SK-N-SH (cell line): ENCODE results near the gene SIGMAR1. TPM values are rescaled to one million over a fixed set of nuclear protein-coding genes. Genes with fewer than 3 reads are reported as not detected.

ENCODE experiments used
- CTCF ChIA-PET: fragments of 300-600, 350-600 bp; formaldehyde crosslinking; extraction: SDS; loops from one replicate; lab custom pipeline; 2021; lab: Yijun Ruan, JAX
- POLR2A ChIA-PET: fragments of 350-600 bp; sonication (Branson Sonifier 250); formaldehyde crosslinking; extraction: SDS; loops from one replicate; lab custom pipeline; 2020; ENCODE audit warnings: antibody characterized with exemption, inconsistent platforms; lab: Yijun Ruan, JAX
- DNase-seq: peaks from one replicate; pipeline ENCODE4 v3.0.0; 2012
- H2AFZ ChIP-seq: fragments of 200-600 bp; sonication (generic); 2 replicates; pipeline ENCODE4 v1.8.1; 2016; ENCODE audit warnings: antibody characterized with exemption, mild to moderate bottlenecking, low read depth
- H3F3A ChIP-seq: fragments of 200-600 bp; sonication (generic); replicated peaks from 2 replicates; pipeline ENCODE3; 2016; ENCODE audit warnings: antibody characterized with exemption, mild to moderate bottlenecking; ENCODE audit not compliant: insufficient read depth
- H3K27ac ChIP-seq, 2 experiments: fragments of 200-500 bp in 1 of 2; fragments of 200-600 bp in 1 of 2; sonication (Bioruptor generic) in 1 of 2; sonication (generic), shearing (Covaris generic) in 1 of 2; 2 replicates each; pipeline versions ENCODE4 v1.5.1 to v1.6.1; 2014 to 2016; ENCODE audit warnings: low read depth in 2 of 2, inconsistent platforms in 1 of 2, low read length in 1 of 2, mild to moderate bottlenecking in 1 of 2, mixed read lengths in 1 of 2
- H3K27me3 ChIP-seq: fragments of 200-600 bp; sonication (generic), shearing (Covaris generic); 2 replicates; pipeline ENCODE4 v1.6.1; 2016; ENCODE audit warnings: mixed run types; ENCODE audit not compliant: insufficient read depth
- H3K36me3 ChIP-seq, 2 experiments: fragments of 200-500 bp in 1 of 2; fragments of 200-600 bp in 1 of 2; sonication (Bioruptor generic) in 1 of 2; sonication (generic) in 1 of 2; replicated peaks in 1 of 2; 2 replicates each; pipeline versions ENCODE3 to v1.5.1; 2014 to 2016; ENCODE audit warnings: low read length in 1 of 2, mild to moderate bottlenecking in 1 of 2; ENCODE audit not compliant: insufficient read depth in 2 of 2, control insufficient read depth in 1 of 2
- H3K4me1 ChIP-seq, 2 experiments: fragments of 200-500 bp in 1 of 2; fragments of 200-600 bp in 1 of 2; sonication (Bioruptor generic) in 1 of 2; sonication (generic), shearing (Covaris generic) in 1 of 2; 2 replicates each; pipeline versions ENCODE4 v1.5.1 to v1.6.1; 2014 to 2016; ENCODE audit warnings: low read depth in 1 of 2, low read length in 1 of 2, mixed run types in 1 of 2; ENCODE audit not compliant: insufficient read depth in 2 of 2, control insufficient read depth in 1 of 2
- H3K4me2 ChIP-seq: fragments of 200-600 bp; sonication (generic), shearing (Covaris generic); 2 replicates; pipeline ENCODE4 v1.6.1; 2017; ENCODE audit warnings: mixed run types
- H3K4me3 ChIP-seq, 2 experiments: fragments of 200-500 bp in 1 of 2; fragments of 200-600 bp in 1 of 2; sonication (Bioruptor generic) in 1 of 2; sonication (generic), shearing (Covaris generic) in 1 of 2; 2 replicates each; pipeline versions ENCODE4 v1.5.1 to v1.8.1; 2014 to 2016; ENCODE audit warnings: low read depth in 2 of 2, inconsistent platforms in 1 of 2, low read length in 1 of 2, mild to moderate bottlenecking in 1 of 2, mixed read lengths in 1 of 2, moderate library complexity in 1 of 2
- H3K79me2 ChIP-seq: fragments of 200-600 bp; sonication (generic); 2 replicates; pipeline ENCODE4 v1.8.1; 2017; ENCODE audit warnings: mild to moderate bottlenecking; ENCODE audit not compliant: insufficient read depth
- H3K9ac ChIP-seq: fragments of 200-600 bp; sonication (generic); 2 replicates; pipeline ENCODE4 v1.6.1; 2017; ENCODE audit warnings: mixed run types
- H3K9me2 ChIP-seq: fragments of 200-600 bp; sonication (generic); 2 replicates; pipeline ENCODE4 v1.6.1; 2017; ENCODE audit warnings: mixed run types
- H3K9me3 ChIP-seq: fragments of 200-600 bp; sonication (generic); 2 replicates; pipeline ENCODE4 v1.6.1; 2017; ENCODE audit warnings: mixed run types, mild to moderate bottlenecking, moderate library complexity
- H4K20me1 ChIP-seq: fragments of 200-600 bp; sonication (generic); 2 replicates; pipeline ENCODE4 v1.6.1; 2017; ENCODE audit warnings: mild to moderate bottlenecking, mixed run types; ENCODE audit not compliant: insufficient read depth
- CHD2 ChIP-seq: fragments of 150-350 bp; IDR thresholded peaks from 2 replicates; pipeline ENCODE4 v1.6.1; 2018; ENCODE audit warnings: low read length; ENCODE audit not compliant: partially characterized antibody
- FOXM1 ChIP-seq: IDR thresholded peaks from 2 replicates; pipeline ENCODE4 v1.4.0; 2012; ENCODE audit warnings: low read depth, mild to moderate bottlenecking
- GABPA ChIP-seq: IDR thresholded peaks from 2 replicates; pipeline ENCODE4 v1.4.0; 2012; ENCODE audit warnings: low read depth, mild to moderate bottlenecking
- MXI1 ChIP-seq: IDR thresholded peaks from 2 replicates; pipeline ENCODE4 v1.6.1; 2012; ENCODE audit warnings: mild to moderate bottlenecking, low read depth, low read length, improper control_type of control experiment
- NRF1 ChIP-seq: IDR thresholded peaks from 2 replicates; pipeline ENCODE4 v1.6.1; 2012; ENCODE audit warnings: low read depth, mild to moderate bottlenecking, low read length
- RXRA ChIP-seq: IDR thresholded peaks from 2 replicates; pipeline ENCODE4 v1.4.0; 2012; ENCODE audit warnings: low read depth, mild to moderate bottlenecking, borderline replicate concordance
- SIN3A ChIP-seq: IDR thresholded peaks from 2 replicates; pipeline ENCODE4 v1.6.1; 2012; ENCODE audit warnings: low read depth, mild to moderate bottlenecking, low read length, moderate library complexity, borderline replicate concordance
- TAF1 ChIP-seq: IDR thresholded peaks from 2 replicates; pipeline ENCODE4 v1.6.1; 2012; ENCODE audit warnings: low read depth, mild to moderate bottlenecking, low read length, moderate library complexity, borderline replicate concordance
- TCF12 ChIP-seq: IDR thresholded peaks from 2 replicates; pipeline ENCODE4 v1.4.0; 2012
- WGBS: methylation state at CpG from one replicate; pipeline ENCODE4 v1.1.6; 2017; ENCODE audit warnings: low lambda C conversion rate; 5-methylcytosine and 5-hydroxymethylcytosine counted together
- polyA plus RNA-seq, 3 experiments: library from polyadenylated mRNA; depleted of rRNA; stranded (reverse); fragments of >200 nt; gene quantifications; 2 replicates each; pipeline ENCODE4 v1.2.3, GENCODE V29; 2012
- TF ChIP-seq, protein P1 (sequence below): IDR thresholded peaks from 2 replicates; pipeline ENCODE4 v1.6.1; 2012; ENCODE audit warnings: mild to moderate bottlenecking, low read depth, low read length, moderate library complexity
- TF ChIP-seq, protein P2 (sequence below): IDR thresholded peaks from 2 replicates; pipeline ENCODE4 v1.4.0; 2012; ENCODE audit warnings: low read depth
- TF ChIP-seq, protein P3 (sequence below): fragments of 150-350 bp; IDR thresholded peaks from 2 replicates; pipeline ENCODE4 v1.6.1; 2017; ENCODE audit warnings: antibody characterized with exemption, low read length, low read depth, borderline replicate concordance

SIGMAR1 gene
- polyA plus RNA-seq, 1 of the 3 experiments (the other 2 are of a cell fraction): 79.0 TPM

DNA sequence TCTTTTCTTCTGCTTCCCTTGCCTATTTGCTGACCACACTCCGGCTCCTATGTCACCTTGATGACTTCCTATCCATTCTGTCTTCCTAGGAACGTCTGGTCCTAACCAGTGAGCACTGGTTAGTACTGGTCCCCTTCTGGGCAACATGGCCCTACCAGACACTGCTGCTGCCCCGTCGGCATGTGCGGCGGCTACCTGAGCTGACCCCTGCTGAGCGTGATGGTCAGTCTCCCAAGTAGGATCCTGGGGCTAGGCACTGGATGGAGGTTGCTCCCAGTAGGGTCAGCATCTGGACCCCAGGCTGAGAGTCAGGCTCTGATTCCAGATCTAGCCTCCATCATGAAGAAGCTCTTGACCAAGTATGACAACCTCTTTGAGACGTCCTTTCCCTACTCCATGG lies 11.1 kb upstream of the SIGMAR1 start:
- no peaks in the 10 kb centered on the region for H3K27me3 ChIP-seq
- no peaks in the 10 kb centered on the region for H3K9me3 ChIP-seq
- TF ChIP-seq GABPA (no peak), TCF12 (no peak), FOXM1 (no peak), SIN3A (no peak), CHD2 (no peak), RXRA (no peak), NRF1 (no peak), TAF1 (no peak), MXI1 (no peak)
- TF ChIP-seq, protein P1, sequence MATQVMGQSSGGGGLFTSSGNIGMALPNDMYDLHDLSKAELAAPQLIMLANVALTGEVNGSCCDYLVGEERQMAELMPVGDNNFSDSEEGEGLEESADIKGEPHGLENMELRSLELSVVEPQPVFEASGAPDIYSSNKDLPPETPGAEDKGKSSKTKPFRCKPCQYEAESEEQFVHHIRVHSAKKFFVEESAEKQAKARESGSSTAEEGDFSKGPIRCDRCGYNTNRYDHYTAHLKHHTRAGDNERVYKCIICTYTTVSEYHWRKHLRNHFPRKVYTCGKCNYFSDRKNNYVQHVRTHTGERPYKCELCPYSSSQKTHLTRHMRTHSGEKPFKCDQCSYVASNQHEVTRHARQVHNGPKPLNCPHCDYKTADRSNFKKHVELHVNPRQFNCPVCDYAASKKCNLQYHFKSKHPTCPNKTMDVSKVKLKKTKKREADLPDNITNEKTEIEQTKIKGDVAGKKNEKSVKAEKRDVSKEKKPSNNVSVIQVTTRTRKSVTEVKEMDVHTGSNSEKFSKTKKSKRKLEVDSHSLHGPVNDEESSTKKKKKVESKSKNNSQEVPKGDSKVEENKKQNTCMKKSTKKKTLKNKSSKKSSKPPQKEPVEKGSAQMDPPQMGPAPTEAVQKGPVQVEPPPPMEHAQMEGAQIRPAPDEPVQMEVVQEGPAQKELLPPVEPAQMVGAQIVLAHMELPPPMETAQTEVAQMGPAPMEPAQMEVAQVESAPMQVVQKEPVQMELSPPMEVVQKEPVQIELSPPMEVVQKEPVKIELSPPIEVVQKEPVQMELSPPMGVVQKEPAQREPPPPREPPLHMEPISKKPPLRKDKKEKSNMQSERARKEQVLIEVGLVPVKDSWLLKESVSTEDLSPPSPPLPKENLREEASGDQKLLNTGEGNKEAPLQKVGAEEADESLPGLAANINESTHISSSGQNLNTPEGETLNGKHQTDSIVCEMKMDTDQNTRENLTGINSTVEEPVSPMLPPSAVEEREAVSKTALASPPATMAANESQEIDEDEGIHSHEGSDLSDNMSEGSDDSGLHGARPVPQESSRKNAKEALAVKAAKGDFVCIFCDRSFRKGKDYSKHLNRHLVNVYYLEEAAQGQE: no peak
- TF ChIP-seq, protein P2, sequence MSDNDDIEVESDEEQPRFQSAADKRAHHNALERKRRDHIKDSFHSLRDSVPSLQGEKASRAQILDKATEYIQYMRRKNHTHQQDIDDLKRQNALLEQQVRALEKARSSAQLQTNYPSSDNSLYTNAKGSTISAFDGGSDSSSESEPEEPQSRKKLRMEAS: no peak
- TF ChIP-seq, protein P3, sequence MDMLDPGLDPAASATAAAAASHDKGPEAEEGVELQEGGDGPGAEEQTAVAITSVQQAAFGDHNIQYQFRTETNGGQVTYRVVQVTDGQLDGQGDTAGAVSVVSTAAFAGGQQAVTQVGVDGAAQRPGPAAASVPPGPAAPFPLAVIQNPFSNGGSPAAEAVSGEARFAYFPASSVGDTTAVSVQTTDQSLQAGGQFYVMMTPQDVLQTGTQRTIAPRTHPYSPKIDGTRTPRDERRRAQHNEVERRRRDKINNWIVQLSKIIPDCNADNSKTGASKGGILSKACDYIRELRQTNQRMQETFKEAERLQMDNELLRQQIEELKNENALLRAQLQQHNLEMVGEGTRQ: no peak
- no peak overlapping the region for H2AFZ ChIP-seq
- H3K9me2 ChIP-seq: no peaks in the 10 kb centered on the region
- peaks cover 17 to 69% of the 10 kb centered on the region in 2 experiments for H3K4me1 ChIP-seq
- peaks cover 13 to 19% of the 10 kb centered on the region in 2 experiments for H3K36me3 ChIP-seq
- no peak overlapping the region for H3K4me3 ChIP-seq
- WGBS: 92% methylated on average over 3 of the region's 8 CpGs
- H3K4me2 ChIP-seq: no peak overlapping the region
- DNase-seq: no peak
- no peak overlapping the region for H3K9ac ChIP-seq
- no peak overlapping the region for H3K27ac ChIP-seq
- H4K20me1 ChIP-seq: no peaks in the 10 kb centered on the region
- peaks cover 3% of the 10 kb centered on the region for H3F3A ChIP-seq
- H3K79me2 ChIP-seq: peaks cover 14% of the 10 kb centered on the region; the same call in 1 of the 2 replicates
- POLR2A ChIA-PET: no interaction called here
- CTCF ChIA-PET: interaction anchor here (0.9 to 14.1 kb wide), 5 partner anchors 11 to 52 kb away, joined by 3 to 152 read pairs (median 5); partner anchors contain the start of genes CCL27, RPP25L and SIGMAR1
